Neural cell (in vitro differentiated cells): Measurements from ENCODE around the gene NPIPA1. TPM values are rescaled to one million over a fixed set of nuclear protein-coding genes. Genes with fewer than 3 reads are reported as not detected.
"Not testable (repeated sequence)": the region's sequence is repeated elsewhere in the genome, so short reads cannot be mapped to it uniquely, and the experiment has no call there.

Experiments
- H2AFZ ChIP-seq: fragments of 200-600, 300-800 bp; sonication (generic), shearing (Covaris generic); 2 replicates; pipeline ENCODE4 v1.6.0; 2014; ENCODE audit warnings: low read depth, mild to moderate bottlenecking, antibody characterized with exemption, low read length, moderate library complexity
- H3F3A ChIP-seq: fragments of 200-600 bp; shearing (Covaris generic); 2 replicates; pipeline ENCODE4 v1.6.1; 2016; ENCODE audit warnings: mild to moderate bottlenecking, moderate library complexity, mixed read lengths, antibody characterized with exemption, low read length; ENCODE audit not compliant: insufficient read depth, poor library complexity, severe bottlenecking
- H3K27ac ChIP-seq: fragments of 200-600, 300-800 bp; sonication (generic), shearing (Covaris generic); 2 replicates; pipeline ENCODE4 v1.5.1; 2014; ENCODE audit warnings: mild to moderate bottlenecking, low read length, moderate library complexity
- H3K27me3 ChIP-seq: fragments of 300-800, 200-600 bp; sonication (generic), shearing (Covaris generic); 2 replicates; pipeline ENCODE4 v1.6.0; 2014; ENCODE audit warnings: mild to moderate bottlenecking, low read depth, low read length, moderate library complexity; ENCODE audit not compliant: insufficient read depth
- H3K36me3 ChIP-seq: fragments of 300-800, 200-600 bp; sonication (generic), shearing (Covaris generic); 2 replicates; pipeline ENCODE4 v1.5.1; 2014; ENCODE audit warnings: mild to moderate bottlenecking, antibody characterized with exemption, low read length, moderate library complexity; ENCODE audit not compliant: insufficient read depth
- H3K4me2 ChIP-seq: fragments of 300-800, 200-600 bp; sonication (generic), shearing (Covaris generic); 2 replicates; pipeline ENCODE4 v1.6.0; 2014; ENCODE audit warnings: mild to moderate bottlenecking, low read length
- H3K4me3 ChIP-seq: fragments of 300-800, 200-600 bp; sonication (generic), shearing (Covaris generic); 2 replicates; pipeline ENCODE4 v1.5.1; 2014; ENCODE audit warnings: mild to moderate bottlenecking, low read length, moderate library complexity
- H3K79me2 ChIP-seq: fragments of 200-600 bp; shearing (Covaris generic); replicated peaks from 2 replicates; pipeline ENCODE4 v1.6.0; 2014; ENCODE audit warnings: mild to moderate bottlenecking, low read length, moderate library complexity; ENCODE audit not compliant: insufficient read depth
- H3K9ac ChIP-seq: fragments of 300-800, 200-600 bp; sonication (generic), shearing (Covaris generic); 2 replicates; pipeline ENCODE4 v1.6.1; 2016; ENCODE audit warnings: mild to moderate bottlenecking, low read length, mixed read lengths
- H3K9me2 ChIP-seq: fragments of 200-600 bp; shearing (Covaris generic); 2 replicates; pipeline ENCODE4 v1.6.1; 2016; ENCODE audit warnings: mild to moderate bottlenecking, low read length, mixed read lengths; ENCODE audit not compliant: insufficient read depth
- H3K9me3 ChIP-seq: fragments of 200-600, 300-800 bp; sonication (generic), shearing (Covaris generic); 2 replicates; pipeline ENCODE4 v1.6.1; 2016; ENCODE audit warnings: mild to moderate bottlenecking, mixed run types, low read length, moderate library complexity, mixed read lengths
- H4K20me1 ChIP-seq: fragments of 200-600 bp; shearing (Covaris generic); 2 replicates; pipeline ENCODE4 v1.6.1; 2016; ENCODE audit warnings: mild to moderate bottlenecking, mixed run types; ENCODE audit not compliant: insufficient read depth
- polyA minus RNA-seq: library from RNA; depleted of rRNA, polyadenylated mRNA; stranded (reverse); fragments of >200 nt; gene quantifications from 2 replicates; pipeline ENCODE4 v1.2.3, GENCODE V29; 2014
- polyA plus RNA-seq: library from polyadenylated mRNA; depleted of rRNA; stranded (reverse); fragments of >200 nt; gene quantifications from 2 replicates; pipeline ENCODE4 v1.2.3, GENCODE V29; 2014

The NPIPA1 gene
- polyA plus RNA-seq, result 124 and 151 TPM in 2 replicates
- 33.1 and 43.5 TPM in 2 replicates for polyA minus RNA-seq

DNA sequence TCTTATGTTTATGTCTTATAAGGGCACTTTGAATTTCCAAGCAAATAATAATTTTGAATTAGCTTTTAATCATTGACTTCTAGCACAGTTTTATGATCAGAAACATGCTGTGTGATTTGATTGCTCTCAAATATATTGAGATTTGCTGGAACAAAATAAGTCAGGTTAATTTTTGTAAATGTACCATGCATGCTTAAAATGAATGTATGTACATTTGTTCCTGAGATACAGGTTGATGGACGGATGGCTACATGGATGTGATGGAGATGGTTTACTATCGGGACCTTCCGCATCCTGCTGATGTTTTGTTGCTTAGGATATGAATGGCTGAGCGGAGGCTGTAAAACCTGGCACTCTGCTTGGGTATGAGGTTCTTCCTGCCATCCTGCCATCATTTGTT, at the start of gene NPIPA1:
Gene NPIPA1 (plus strand): TSS at position 301 of the 400 bp plus-strand sequence. CDS start 0 bp downstream, at position 301.
- H3K4me3 ChIP-seq, H4K20me1 ChIP-seq, H3K36me3 ChIP-seq, H3K9ac ChIP-seq, H3K27me3 ChIP-seq, H3K27ac ChIP-seq, H3K9me2 ChIP-seq, H2AFZ ChIP-seq, H3F3A ChIP-seq, H3K9me3 ChIP-seq, H3K79me2 ChIP-seq, H3K4me2 ChIP-seq: not testable (repeated sequence)

DNA sequence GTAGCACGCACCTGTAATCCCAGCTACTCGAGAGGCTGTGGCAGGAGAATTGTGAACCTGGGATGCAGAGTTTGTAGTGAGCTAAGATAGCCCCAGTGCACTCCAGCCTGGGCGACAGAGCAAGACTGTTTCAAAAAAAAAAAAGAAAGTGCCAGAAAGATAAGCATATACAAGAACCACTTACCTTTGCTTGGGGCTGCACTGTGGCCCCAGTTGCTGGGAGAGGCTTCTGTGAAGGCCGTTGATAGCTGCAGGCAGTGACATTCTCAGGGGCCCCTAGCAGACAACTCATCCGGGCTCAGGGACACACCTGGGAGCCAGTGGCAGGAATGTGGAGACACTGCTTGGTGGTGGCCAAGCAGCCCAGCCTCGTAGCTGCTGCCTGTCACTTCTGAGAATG, 45.1 kb upstream of the NPIPA1 start:
- not testable (repeated sequence) for H3K9ac ChIP-seq, H3K9me3 ChIP-seq, H3K9me2 ChIP-seq, H3K4me2 ChIP-seq, H4K20me1 ChIP-seq, H2AFZ ChIP-seq, H3K27ac ChIP-seq, H3K79me2 ChIP-seq, H3K27me3 ChIP-seq, H3K4me3 ChIP-seq, H3F3A ChIP-seq, H3K36me3 ChIP-seq

DNA sequence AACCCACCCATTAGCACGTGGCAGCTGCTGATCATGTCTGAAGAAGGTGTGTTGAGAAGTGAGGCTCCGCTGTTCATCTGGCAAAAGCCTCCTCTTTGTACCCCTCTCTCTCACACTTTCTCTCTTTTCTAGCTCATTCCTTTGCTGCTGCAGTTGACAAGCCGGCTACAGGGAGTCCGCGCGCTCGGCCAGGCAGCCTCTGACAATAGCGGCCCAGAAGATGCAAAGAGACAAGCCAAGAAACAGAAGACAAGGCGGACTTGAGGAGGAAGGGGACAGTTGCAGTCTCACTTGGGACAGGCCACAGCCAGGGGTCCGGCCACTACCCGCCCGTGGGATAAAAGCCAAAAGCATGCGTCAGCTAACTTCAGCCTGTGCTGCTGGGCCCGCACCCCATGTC, 41.9 kb upstream of the NPIPA1 start:
- H3K27ac ChIP-seq, result not testable (repeated sequence)

DNA sequence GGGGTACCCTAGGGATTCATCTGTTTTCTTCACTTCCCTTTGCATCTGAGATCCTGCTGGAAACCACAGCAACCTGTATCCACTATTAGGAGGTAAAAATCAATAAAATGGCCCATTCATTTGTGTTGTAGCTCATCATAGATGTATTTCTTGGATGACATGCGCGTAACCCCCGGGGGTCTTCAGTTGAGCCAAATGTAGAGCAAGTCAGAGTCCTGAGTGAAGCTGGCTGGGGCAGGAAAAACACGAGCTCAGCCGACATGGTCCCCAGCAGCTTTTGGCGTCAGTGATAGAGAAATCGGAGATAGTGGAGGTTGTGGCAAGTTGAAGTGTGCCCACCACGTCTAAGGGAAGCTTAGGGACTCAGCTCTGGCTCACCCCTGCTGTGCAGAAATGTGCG, 41.2 kb upstream of the NPIPA1 start:
- not testable (repeated sequence) for H3K27me3 ChIP-seq, H3K36me3 ChIP-seq, H2AFZ ChIP-seq, H3K4me2 ChIP-seq, H3K9me2 ChIP-seq, H3K9me3 ChIP-seq, H3K79me2 ChIP-seq, H3K4me3 ChIP-seq, H4K20me1 ChIP-seq, H3F3A ChIP-seq, H3K9ac ChIP-seq, H3K27ac ChIP-seq

More for the DNA sequence above, 41.9 kb upstream of the NPIPA1 start:
- H3K9me3 ChIP-seq, H3K9me2 ChIP-seq, H3K79me2 ChIP-seq, H3K27me3 ChIP-seq, H4K20me1 ChIP-seq, H3F3A ChIP-seq, H3K4me2 ChIP-seq, H2AFZ ChIP-seq, H3K4me3 ChIP-seq, H3K9ac ChIP-seq, H3K36me3 ChIP-seq: not testable (repeated sequence)

DNA sequence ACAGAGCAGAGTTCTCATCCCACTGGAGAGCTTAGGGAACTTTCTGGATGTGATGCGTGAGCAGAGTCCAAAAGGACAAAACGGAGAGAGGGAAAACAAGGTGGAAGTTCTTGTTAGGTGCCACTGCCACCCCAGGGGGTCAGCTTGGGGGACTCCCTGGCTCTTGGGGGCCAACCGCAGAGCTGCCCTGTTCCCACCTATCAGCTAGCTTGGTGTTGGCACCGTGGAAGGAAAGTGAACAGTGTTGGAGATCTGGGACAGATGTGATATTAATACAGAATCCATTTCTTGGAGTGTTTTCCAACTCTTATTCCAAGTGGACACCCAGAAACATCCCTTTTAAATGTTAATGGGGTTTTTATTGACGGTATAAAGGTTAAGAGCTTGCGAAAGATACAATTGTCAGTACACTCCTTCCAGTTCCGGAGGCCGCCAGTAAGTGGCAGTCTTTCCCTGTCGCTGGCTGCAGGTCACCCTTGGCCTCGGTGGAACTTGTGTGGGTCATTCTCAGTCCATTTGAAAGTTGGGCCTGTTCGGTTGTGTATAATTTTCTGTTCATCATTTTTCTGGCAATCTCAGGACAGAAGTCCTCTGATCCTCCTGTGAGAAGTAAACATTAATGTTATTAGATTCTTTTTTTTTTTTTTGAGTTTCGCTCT, 40.1 kb upstream of the NPIPA1 start:
- not testable (repeated sequence) for H3K9ac ChIP-seq, H2AFZ ChIP-seq, H3K4me3 ChIP-seq, H3K27ac ChIP-seq, H3K9me2 ChIP-seq, H3F3A ChIP-seq, H3K4me2 ChIP-seq, H3K9me3 ChIP-seq, H3K36me3 ChIP-seq, H3K27me3 ChIP-seq, H4K20me1 ChIP-seq, H3K79me2 ChIP-seq

DNA sequence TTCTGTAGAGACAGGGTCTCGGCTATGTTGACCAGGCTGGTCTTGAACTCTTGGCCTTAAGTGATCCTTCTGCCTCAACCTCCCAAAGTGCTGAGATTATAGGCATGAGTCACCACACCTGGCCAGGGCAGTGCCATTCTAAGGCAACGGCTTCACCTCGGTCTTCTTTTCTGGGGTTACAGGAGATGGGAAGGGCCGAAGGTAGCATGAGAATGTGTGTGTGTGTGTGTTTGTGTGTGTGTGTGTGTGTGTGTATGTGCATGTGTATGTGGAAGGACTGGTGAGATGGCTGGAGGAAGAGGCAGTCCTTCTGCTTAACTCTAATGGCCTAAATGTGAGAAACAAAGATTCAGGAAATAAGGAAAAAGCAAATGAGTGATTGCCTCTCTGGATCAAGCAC, 39.1 kb upstream of the NPIPA1 start:
- H3K79me2 ChIP-seq, H3K4me2 ChIP-seq, H3K9me3 ChIP-seq, H3K9ac ChIP-seq, H4K20me1 ChIP-seq, H3K36me3 ChIP-seq, H3F3A ChIP-seq, H3K9me2 ChIP-seq, H3K27me3 ChIP-seq, H2AFZ ChIP-seq, H3K27ac ChIP-seq, H3K4me3 ChIP-seq: not testable (repeated sequence)

DNA sequence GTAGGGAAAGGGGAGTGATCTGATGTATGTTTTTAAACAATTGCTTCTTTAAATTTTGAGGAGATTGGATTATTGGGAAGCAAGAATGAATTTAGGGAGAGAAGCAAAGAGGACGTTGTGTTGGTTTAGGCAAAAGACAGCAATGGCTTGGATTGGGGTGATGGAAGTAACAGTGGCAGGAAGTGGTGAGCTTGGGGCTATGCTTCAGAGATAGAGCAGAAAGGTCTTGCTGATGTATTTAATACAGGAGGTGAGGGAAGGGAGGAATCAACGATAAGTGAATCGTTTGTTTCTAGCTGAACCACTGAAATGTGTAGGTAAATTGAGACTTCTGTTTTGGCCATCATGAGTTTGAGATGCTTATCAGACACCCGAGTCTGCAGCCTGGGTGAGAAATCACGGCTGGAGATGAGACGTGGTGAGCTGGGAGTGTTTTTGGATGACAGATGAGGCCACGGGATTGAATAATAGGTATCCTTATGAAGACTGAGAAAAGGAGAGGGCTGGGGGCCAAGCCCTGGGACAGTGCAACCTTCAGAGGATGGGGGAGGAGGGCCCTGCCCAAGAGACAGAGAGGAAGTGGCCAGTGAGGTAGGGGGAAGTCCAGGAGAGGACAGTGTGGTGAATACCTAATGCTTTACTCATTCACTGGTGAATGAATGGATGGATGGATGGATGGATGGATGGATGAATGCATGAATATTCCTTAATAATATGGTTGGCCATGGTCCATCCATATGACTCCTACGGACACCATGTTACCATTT, 33.9 kb upstream of the NPIPA1 start:
- not testable (repeated sequence) for H3K27ac ChIP-seq, H3K9me3 ChIP-seq, H3K36me3 ChIP-seq, H4K20me1 ChIP-seq, H3K4me3 ChIP-seq, H3K79me2 ChIP-seq, H3K9ac ChIP-seq, H3K27me3 ChIP-seq, H2AFZ ChIP-seq, H3K4me2 ChIP-seq, H3F3A ChIP-seq, H3K9me2 ChIP-seq

DNA sequence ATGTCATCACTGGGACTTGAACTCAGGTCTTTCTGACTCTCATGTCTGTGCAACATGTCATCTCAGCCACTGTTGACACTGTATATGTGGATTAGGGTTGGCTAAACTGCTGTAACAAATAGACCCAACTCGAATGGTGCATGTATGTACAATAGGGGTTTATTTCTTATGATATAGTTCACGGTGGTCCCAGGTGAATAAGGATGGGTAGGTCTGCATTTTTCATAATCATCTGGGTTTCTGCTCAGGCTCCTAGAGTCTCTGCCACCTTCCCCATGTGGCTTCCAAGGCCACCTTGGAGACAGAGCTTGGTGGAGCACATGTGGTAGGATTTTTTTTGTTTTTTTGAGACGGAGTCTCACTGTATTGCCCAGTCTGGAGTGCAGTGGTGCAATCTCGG, 27.5 kb upstream of the NPIPA1 start:
- H3K27me3 ChIP-seq, H3K27ac ChIP-seq, H3K9me2 ChIP-seq, H3F3A ChIP-seq, H3K4me2 ChIP-seq, H3K4me3 ChIP-seq, H3K36me3 ChIP-seq, H3K9ac ChIP-seq, H3K79me2 ChIP-seq, H3K9me3 ChIP-seq, H4K20me1 ChIP-seq, H2AFZ ChIP-seq: not testable (repeated sequence)
